BJ (cell line): ENCODE measurements around the gene PPP3CA. TPM values are rescaled to one million over a fixed set of nuclear protein-coding genes. Genes with fewer than 3 reads are reported as not detected.

Experiments used
- CTCF ChIA-PET: fragments of 350-600 bp; formaldehyde crosslinking; extraction: SDS; loops from one replicate; lab custom pipeline; 2021; ENCODE audit warnings: antibody characterized with exemption, inconsistent platforms; lab: Yijun Ruan, JAX
- POLR2A ChIA-PET: fragments of 300-600 bp; sonication (Branson Sonifier 250); formaldehyde crosslinking; extraction: SDS; loops from one replicate; lab custom pipeline; 2021; ENCODE audit warnings: antibody characterized with exemption; lab: Charles Lee
- DNase-seq: peaks from one replicate; pipeline ENCODE4 v3.0.0-alpha.2; 2011; ENCODE audit warnings: low read depth
- H3K27me3 ChIP-seq: 2 replicates; pipeline ENCODE4 v1.6.0; 2011; ENCODE audit warnings: low read length; ENCODE audit not compliant: control insufficient read depth, insufficient read depth
- H3K36me3 ChIP-seq: 2 replicates; pipeline ENCODE4 v1.5.1; 2011; ENCODE audit warnings: low read length; ENCODE audit not compliant: control insufficient read depth, insufficient read depth
- H3K4me3 ChIP-seq: 2 replicates; pipeline ENCODE4 v1.5.1; 2011; ENCODE audit warnings: low read depth, mild to moderate bottlenecking, control low read depth, low read length
- polyA plus RNA-seq: library from polyadenylated mRNA; depleted of rRNA; stranded (reverse); fragments of >200 nt; gene quantifications from 2 replicates; pipeline ENCODE4 v1.2.3, GENCODE V29; 2011
- TF ChIP-seq, protein P1 (sequence below): IDR thresholded peaks from 2 replicates; pipeline ENCODE4 v1.5.1; 2011; ENCODE audit warnings: low read depth, mild to moderate bottlenecking, control low read depth, inconsistent platforms, low read length, moderate library complexity; ENCODE audit not compliant: insufficient read depth

Gene PPP3CA
- polyA plus RNA-seq, 1 experiment = 10.6 TPM

DNA sequence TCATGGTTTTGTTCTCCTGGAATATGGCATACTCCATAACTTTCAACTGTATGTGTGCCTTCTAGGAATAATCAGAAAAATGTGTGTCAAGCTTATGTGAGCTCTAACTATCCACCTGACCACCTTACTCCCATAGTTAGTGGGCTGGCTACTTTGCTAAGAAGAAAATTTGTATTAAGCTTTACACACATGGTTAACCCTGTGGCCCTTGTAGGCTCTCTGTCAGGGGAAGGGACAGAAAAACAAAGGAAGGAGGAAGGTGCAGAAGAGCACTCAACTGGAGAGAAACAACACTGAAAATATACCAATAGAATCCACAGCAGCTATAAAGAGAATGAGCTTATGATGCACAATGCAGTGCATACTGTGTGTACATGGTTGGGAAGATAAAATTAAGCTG lies 84.6 kb downstream of the PPP3CA start:
- TF ChIP-seq, protein P1, sequence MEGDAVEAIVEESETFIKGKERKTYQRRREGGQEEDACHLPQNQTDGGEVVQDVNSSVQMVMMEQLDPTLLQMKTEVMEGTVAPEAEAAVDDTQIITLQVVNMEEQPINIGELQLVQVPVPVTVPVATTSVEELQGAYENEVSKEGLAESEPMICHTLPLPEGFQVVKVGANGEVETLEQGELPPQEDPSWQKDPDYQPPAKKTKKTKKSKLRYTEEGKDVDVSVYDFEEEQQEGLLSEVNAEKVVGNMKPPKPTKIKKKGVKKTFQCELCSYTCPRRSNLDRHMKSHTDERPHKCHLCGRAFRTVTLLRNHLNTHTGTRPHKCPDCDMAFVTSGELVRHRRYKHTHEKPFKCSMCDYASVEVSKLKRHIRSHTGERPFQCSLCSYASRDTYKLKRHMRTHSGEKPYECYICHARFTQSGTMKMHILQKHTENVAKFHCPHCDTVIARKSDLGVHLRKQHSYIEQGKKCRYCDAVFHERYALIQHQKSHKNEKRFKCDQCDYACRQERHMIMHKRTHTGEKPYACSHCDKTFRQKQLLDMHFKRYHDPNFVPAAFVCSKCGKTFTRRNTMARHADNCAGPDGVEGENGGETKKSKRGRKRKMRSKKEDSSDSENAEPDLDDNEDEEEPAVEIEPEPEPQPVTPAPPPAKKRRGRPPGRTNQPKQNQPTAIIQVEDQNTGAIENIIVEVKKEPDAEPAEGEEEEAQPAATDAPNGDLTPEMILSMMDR = no peak
- H3K4me3 ChIP-seq = no peak overlapping the region
- CTCF ChIA-PET = no interaction called here
- POLR2A ChIA-PET = no interaction called here
- DNase-seq = no peak
- no peaks in the 10 kb centered on the region for H3K36me3 ChIP-seq
- no peaks in the 10 kb centered on the region for H3K27me3 ChIP-seq

DNA sequence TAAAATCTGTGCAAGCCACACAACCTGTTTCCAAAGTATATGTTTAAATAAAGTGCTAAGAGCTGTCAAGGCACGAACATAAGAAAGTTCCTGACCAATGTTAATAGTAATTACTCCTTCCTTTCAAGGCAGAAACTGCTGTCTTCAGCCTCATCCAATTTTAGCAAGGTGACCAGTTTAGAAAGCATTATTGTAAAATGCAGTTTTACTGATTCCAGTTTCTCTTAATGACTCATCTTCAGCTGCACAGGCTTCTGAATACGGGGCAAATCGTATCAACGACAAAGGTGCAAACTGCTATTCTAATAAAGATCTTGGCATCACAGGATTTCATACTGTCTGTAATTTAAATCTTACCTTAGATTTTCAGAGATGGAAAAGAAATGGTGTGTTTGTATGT lies 87.5 kb downstream of the PPP3CA start:
- no peaks in the 10 kb centered on the region for H3K36me3 ChIP-seq
- H3K27me3 ChIP-seq = no peaks in the 10 kb centered on the region
- POLR2A ChIA-PET = no interaction called here
- no peak overlapping the region for H3K4me3 ChIP-seq
- TF ChIP-seq, protein P1 = no peak
- no peak for DNase-seq
- CTCF ChIA-PET = interaction anchor here (1.3 kb wide), 1 partner anchor 14 kb away, joined by 3 read pairs; no protein-coding TSS in a partner anchor

DNA sequence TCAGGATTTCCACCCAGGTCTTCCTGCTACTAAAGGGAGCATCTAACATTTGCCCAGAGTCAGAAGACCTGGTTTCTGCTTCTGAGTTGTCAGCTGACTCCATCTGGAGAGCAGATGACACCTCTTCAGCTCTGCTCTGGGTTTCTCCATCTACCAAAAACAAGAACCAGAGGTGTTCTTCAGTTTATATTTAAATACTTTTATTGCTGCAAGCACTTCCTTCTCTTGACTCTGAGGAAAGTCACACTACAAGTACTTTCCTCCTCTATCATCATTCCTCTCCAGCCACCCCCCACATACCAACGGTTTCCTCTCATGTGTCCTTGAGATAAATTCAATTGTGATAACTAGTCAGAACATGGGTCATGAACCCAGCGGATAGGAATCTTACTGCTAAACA lies 88.4 kb downstream of the PPP3CA start:
- ChIA-PET POLR2A (no interaction called here), CTCF (no interaction called here)
- no peaks in the 10 kb centered on the region for H3K27me3 ChIP-seq
- peak; percentile 5 for DNase-seq
- no peaks in the 10 kb centered on the region for H3K36me3 ChIP-seq
- TF ChIP-seq, protein P1 = no peak
- H3K4me3 ChIP-seq = no peak overlapping the region

DNA sequence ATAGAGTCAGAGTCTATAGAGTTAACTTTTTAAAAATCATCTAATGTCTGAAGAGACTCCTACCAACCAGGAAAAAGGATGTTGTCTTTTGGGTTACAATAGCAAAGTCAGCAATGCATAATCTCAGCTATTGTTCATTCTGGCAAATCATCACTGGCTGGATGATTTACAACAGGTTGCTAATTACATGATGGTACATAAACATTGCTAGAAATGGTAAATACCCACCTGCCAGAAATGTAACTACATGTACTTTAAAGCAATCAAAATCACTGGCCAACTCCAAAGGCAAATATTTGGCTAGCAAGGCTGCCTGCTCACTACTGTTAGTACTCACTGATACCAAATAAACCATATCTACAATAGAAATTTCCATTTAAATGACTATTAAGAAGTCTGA lies 91.1 kb downstream of the PPP3CA start:
- Histone ChIP-seq H3K27me3 (no peaks in the 10 kb centered on the region), H3K4me3 (no peak overlapping the region), H3K36me3 (no peaks in the 10 kb centered on the region)
- CTCF ChIA-PET = no interaction called here
- DNase-seq = no peak
- POLR2A ChIA-PET = no interaction called here
- TF ChIP-seq, protein P1 = no peak

DNA sequence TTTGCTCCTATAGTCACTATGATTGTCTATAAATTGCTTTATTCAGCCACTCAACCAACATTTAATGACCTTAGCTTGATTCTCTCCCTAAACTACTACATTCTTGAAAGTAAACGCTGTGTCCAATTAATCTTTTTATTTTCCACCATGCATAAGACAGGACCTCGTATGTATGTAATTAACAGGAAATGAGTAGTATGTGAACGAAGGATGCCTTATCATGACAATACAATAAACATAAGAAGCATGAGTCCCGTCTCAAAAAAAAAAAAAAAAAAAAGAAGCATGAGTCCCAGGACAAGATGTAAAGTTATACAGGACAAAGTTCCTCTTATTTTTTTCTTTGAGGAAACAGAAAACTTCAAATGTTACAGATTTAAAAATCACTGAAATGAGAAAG lies 92.5 kb downstream of the PPP3CA start:
- TF ChIP-seq, protein P1 = no peak

More for the DNA sequence above, 92.5 kb downstream of the PPP3CA start:
- Histone ChIP-seq H3K4me3 (no peak overlapping the region), H3K27me3 (no peaks in the 10 kb centered on the region), H3K36me3 (no peaks in the 10 kb centered on the region)
- ChIA-PET POLR2A (no interaction called here), CTCF (no interaction called here)
- no peak for DNase-seq
